H1 (cell line): Measurements from ENCODE around the gene DHX38. TPM values are rescaled to one million over a fixed set of nuclear protein-coding genes. Genes with fewer than 3 reads are reported as not detected.
A peak's percentile ranks its signal among the peaks of the same experiment; 100 is the strongest.

Source experiments
- CTCF ChIA-PET: fragments of 300-600 bp; sonication (Branson Sonifier 250); formaldehyde crosslinking; loops from one replicate; lab custom pipeline; 2021; ENCODE audit not compliant: partially characterized antibody; lab: Charles Lee
- POLR2A ChIA-PET: fragments of 300-600 bp; sonication (Branson Sonifier 250); formaldehyde crosslinking; loops from one replicate; lab custom pipeline; 2021; ENCODE audit warnings: inconsistent platforms; ENCODE audit not compliant: partially characterized antibody; lab: Charles Lee
- DNase-seq, 2 experiments: peaks; one replicate each; pipeline versions ENCODE4 v3.0.0 to v3.0.0-alpha.2; 2010 to 2022; ENCODE audit warnings: low spot score in 2 of 2, low read depth in 1 of 2, mixed read lengths in 1 of 2
- FAIRE-seq: peaks from 2 replicates; lab custom pipeline; 2011; peaks lifted over from hg19 to GRCh38; lab: Jason Lieb, UNC
- H2AFZ ChIP-seq: 2 replicates; pipeline ENCODE4 v1.8.1; 2012; ENCODE audit warnings: low read length, inconsistent platforms
- H2AK5ac ChIP-seq: 2 replicates; pipeline ENCODE4 v1.6.1; 2013; ENCODE audit warnings: low read depth, low read length
- H2BK120ac ChIP-seq: replicated peaks from 2 replicates; pipeline ENCODE3; 2013; ENCODE audit warnings: low read depth, low read length, inconsistent platforms
- H2BK12ac ChIP-seq: 2 replicates; pipeline ENCODE4 v1.6.1; 2013; ENCODE audit warnings: low read depth, low read length
- H2BK15ac ChIP-seq: 2 replicates; pipeline ENCODE4 v1.6.1; 2013; ENCODE audit warnings: low read length
- H2BK20ac ChIP-seq: 2 replicates; pipeline ENCODE4 v1.6.1; 2013; ENCODE audit warnings: low read length
- H2BK5ac ChIP-seq: 2 replicates; pipeline ENCODE4 v1.6.1; 2013; ENCODE audit warnings: low read depth, low read length
- H3K14ac ChIP-seq: 2 replicates; pipeline ENCODE4 v1.6.1; 2013; ENCODE audit warnings: inconsistent platforms; ENCODE audit not compliant: insufficient read length
- H3K18ac ChIP-seq: 2 replicates; pipeline ENCODE4 v1.6.1; 2013; ENCODE audit warnings: low read length; ENCODE audit errors: extremely low read depth
- H3K23ac ChIP-seq: 2 replicates; pipeline ENCODE4 v1.6.1; 2013; ENCODE audit warnings: inconsistent platforms; ENCODE audit not compliant: insufficient read length
- H3K23me2 ChIP-seq: 2 replicates; pipeline ENCODE4 v1.6.1; 2013; ENCODE audit warnings: low read depth, low read length
- H3K27ac ChIP-seq: 2 replicates; pipeline ENCODE4 v1.6.1; 2011; ENCODE audit warnings: low read depth, low read length, inconsistent platforms
- H3K27me3 ChIP-seq, 4 experiments: replicated peaks in 1 of 4; 1 replicate in 1 of 4; 2 replicates in 3 of 4; pipeline versions ENCODE4 v1.6.1 to v1.8.1; 2011 to 2013; ENCODE audit warnings: low read length in 3 of 4, mild to moderate bottlenecking in 3 of 4, inconsistent platforms in 2 of 4, mixed read lengths in 2 of 4, moderate library complexity in 1 of 4; ENCODE audit not compliant: control insufficient read depth in 3 of 4, insufficient read depth in 3 of 4; ENCODE audit errors: extremely low read depth in 1 of 4
- H3K36me3 ChIP-seq, 4 experiments: 2 replicates each; pipeline versions ENCODE4 v1.6.1 to v1.8.1; 2011 to 2013; ENCODE audit warnings: mild to moderate bottlenecking in 4 of 4, low read length in 3 of 4, moderate library complexity in 2 of 4, control low read depth in 1 of 4, inconsistent platforms in 1 of 4; ENCODE audit not compliant: insufficient read depth in 4 of 4, control insufficient read depth in 2 of 4
- H3K4ac ChIP-seq: replicated peaks from 2 replicates; pipeline ENCODE3; 2013; ENCODE audit warnings: low read length, low read depth, mixed read lengths, inconsistent platforms; ENCODE audit not compliant: insufficient read length
- H3K4me1 ChIP-seq, 4 experiments: replicated peaks in 1 of 4; 1 replicate in 1 of 4; 2 replicates in 3 of 4; pipeline versions ENCODE4 v1.6.1 to v1.8.1; 2011 to 2013; ENCODE audit warnings: low read length in 3 of 4, inconsistent platforms in 2 of 4, mixed read lengths in 1 of 4; ENCODE audit not compliant: insufficient read depth in 4 of 4, control insufficient read depth in 3 of 4
- H3K4me2 ChIP-seq, 2 experiments: 2 replicates each; pipeline versions ENCODE4 v1.6.1 to v1.8.1; 2011 to 2013; ENCODE audit warnings: low read depth in 2 of 2, low read length in 2 of 2, control low read depth in 1 of 2, inconsistent platforms in 1 of 2, mild to moderate bottlenecking in 1 of 2; ENCODE audit not compliant: insufficient read depth in 1 of 2
- H3K4me3 ChIP-seq, 4 experiments: fragments of 200-600, 300-600 bp in 1 of 4; sonication (generic), shearing (Covaris generic), sonication (Bioruptor Twin) in 1 of 4; 2 replicates each; pipeline versions ENCODE4 v1.5.1 to v1.8.1; 2011 to 2016; ENCODE audit warnings: low read length in 4 of 4, low read depth in 3 of 4, control low read depth in 2 of 4, inconsistent platforms in 2 of 4, mild to moderate bottlenecking in 2 of 4, mixed read lengths in 1 of 4, moderate library complexity in 1 of 4; ENCODE audit not compliant: insufficient read depth in 2 of 4; ENCODE audit errors: extremely low read depth in 1 of 4
- H3K56ac ChIP-seq: replicated peaks from 2 replicates; pipeline ENCODE3; 2013; ENCODE audit warnings: low read depth, mild to moderate bottlenecking, mixed read lengths, low read length, inconsistent platforms; ENCODE audit not compliant: insufficient read length
- H3K79me1 ChIP-seq: 2 replicates; pipeline ENCODE4 v1.6.1; 2013; ENCODE audit warnings: low read depth, low read length, control low read depth
- H3K79me2 ChIP-seq, 2 experiments: 2 replicates each; pipeline versions ENCODE4 v1.6.1 to v1.8.1; 2012 to 2013; ENCODE audit warnings: low read length in 2 of 2, mild to moderate bottlenecking in 2 of 2, inconsistent platforms in 1 of 2; ENCODE audit not compliant: insufficient read depth in 2 of 2, control insufficient read depth in 1 of 2
- H3K9ac ChIP-seq, 4 experiments: replicated peaks in 1 of 4; 1 replicate in 1 of 4; 2 replicates in 3 of 4; pipeline versions ENCODE4 v1.6.1 to v1.8.1; 2011 to 2013; ENCODE audit warnings: low read depth in 3 of 4, low read length in 3 of 4, control low read depth in 2 of 4, mild to moderate bottlenecking in 2 of 4, moderate library complexity in 2 of 4, inconsistent platforms in 1 of 4; ENCODE audit errors: extremely low read depth in 1 of 4
- H3K9me3 ChIP-seq, 2 experiments: 2 replicates each; pipeline versions ENCODE4 v1.6.1 to v1.8.1; 2012 to 2013; ENCODE audit warnings: mild to moderate bottlenecking in 2 of 2, moderate library complexity in 2 of 2, control low read depth in 1 of 2, inconsistent platforms in 1 of 2, low read depth in 1 of 2, low read length in 1 of 2, mixed read lengths in 1 of 2; ENCODE audit not compliant: insufficient read depth in 2 of 2
- H4K20me1 ChIP-seq, 2 experiments: replicated peaks in 1 of 2; 2 replicates each; pipeline versions ENCODE3 to v1.8.1; 2011 to 2013; ENCODE audit warnings: inconsistent platforms in 2 of 2, low read length in 2 of 2, mild to moderate bottlenecking in 1 of 2; ENCODE audit not compliant: insufficient read depth in 2 of 2, control insufficient read depth in 1 of 2
- H4K5ac ChIP-seq: 2 replicates; pipeline ENCODE4 v1.6.1; 2013; ENCODE audit warnings: low read length, low read depth, mixed read lengths, inconsistent platforms; ENCODE audit not compliant: insufficient read length
- H4K8ac ChIP-seq: 2 replicates; pipeline ENCODE4 v1.8.0; 2013; ENCODE audit warnings: mild to moderate bottlenecking, moderate library complexity, low read length, inconsistent platforms; ENCODE audit not compliant: insufficient read depth; ENCODE audit errors: extremely low read depth
- H4K91ac ChIP-seq: replicated peaks from 2 replicates; pipeline ENCODE3; 2013; ENCODE audit warnings: low read length, mixed read lengths, inconsistent platforms; ENCODE audit not compliant: insufficient read length
- CHD1 ChIP-seq: IDR thresholded peaks from 2 replicates; pipeline ENCODE4 v1.6.1; 2012; ENCODE audit warnings: low read depth, low read length, improper control_type of control experiment
- FOSL1 ChIP-seq: IDR thresholded peaks from 2 replicates; pipeline ENCODE4 v1.6.1; 2011; ENCODE audit warnings: mild to moderate bottlenecking, low read depth, low read length, moderate library complexity; ENCODE audit not compliant: insufficient read depth
- GABPA ChIP-seq: IDR thresholded peaks from 2 replicates; pipeline ENCODE4 v1.6.1; 2011; ENCODE audit warnings: mild to moderate bottlenecking, low read length, moderate library complexity, borderline replicate concordance; ENCODE audit not compliant: insufficient read depth
- HDAC2 ChIP-seq, 2 experiments: fragments of 300-600 bp in 1 of 2; sonication (generic) in 1 of 2; IDR thresholded peaks; 2 replicates each; pipeline ENCODE4 v1.6.1; 2011 to 2012; ENCODE audit warnings: low read depth in 2 of 2, low read length in 2 of 2, mild to moderate bottlenecking in 2 of 2, moderate library complexity in 2 of 2, borderline replicate concordance in 1 of 2, inconsistent platforms in 1 of 2
- KDM4A ChIP-seq: IDR thresholded peaks from one replicate; pipeline ENCODE4 v1.7.1; 2012; ENCODE audit warnings: low read depth, mild to moderate bottlenecking, moderate library complexity, low read length, inconsistent platforms; ENCODE audit not compliant: severe bottlenecking
- POLR2AphosphoS5 ChIP-seq: IDR thresholded peaks from 2 replicates; pipeline ENCODE4 v1.6.1; 2011; ENCODE audit warnings: low read depth, low read length
- RAD21 ChIP-seq, 2 experiments: IDR thresholded peaks in 1 of 2; conservative IDR thresholded peaks in 1 of 2; 2 replicates each; pipeline ENCODE4 v1.6.1; 2011; ENCODE audit warnings: low read depth in 2 of 2, low read length in 2 of 2, improper control_type of control experiment in 1 of 2, inconsistent platforms in 1 of 2, mild to moderate bottlenecking in 1 of 2, moderate library complexity in 1 of 2
- RBBP5 ChIP-seq: IDR thresholded peaks from 2 replicates; pipeline ENCODE4 v1.7.1; 2012; ENCODE audit warnings: low read depth, mild to moderate bottlenecking, inconsistent platforms, low read length, moderate library complexity, borderline replicate concordance
- SIN3A ChIP-seq, 2 experiments: IDR thresholded peaks in 1 of 2; conservative IDR thresholded peaks in 1 of 2; 2 replicates each; pipeline ENCODE4 v1.6.1; 2011 to 2012; ENCODE audit warnings: low read length in 2 of 2, improper control_type of control experiment in 1 of 2, low read depth in 1 of 2, mild to moderate bottlenecking in 1 of 2
- SP1 ChIP-seq: IDR thresholded peaks from 2 replicates; pipeline ENCODE4 v1.6.1; 2011; ENCODE audit warnings: low read depth, low read length
- SP4 ChIP-seq: IDR thresholded peaks from 2 replicates; pipeline ENCODE4 v1.6.1; 2012; ENCODE audit warnings: low read length, inconsistent platforms
- TBP ChIP-seq: IDR thresholded peaks from 2 replicates; pipeline ENCODE4 v1.6.1; 2011; ENCODE audit warnings: low read depth, low read length, improper control_type of control experiment
- TCF12 ChIP-seq: IDR thresholded peaks from 2 replicates; pipeline ENCODE4 v1.6.1; 2011; ENCODE audit warnings: low read depth, mild to moderate bottlenecking, low read length
- TEAD4 ChIP-seq: IDR thresholded peaks from 2 replicates; pipeline ENCODE4 v1.6.1; 2012; ENCODE audit warnings: low read depth, low read length, inconsistent platforms, mixed read lengths
- WGBS, 2 experiments: shearing (Covaris generic) in 1 of 2; methylation state at CpG; one replicate each; pipeline versions ENCODE4 v1.1.6 to v1.1.7; 2013 to 2015; ENCODE audit warnings: low lambda C conversion rate in 2 of 2, mixed read lengths in 2 of 2, inconsistent platforms in 1 of 2, low coverage in 1 of 2, missing lambda C conversion rate in 1 of 2; ENCODE audit not compliant: insufficient replicate concordance in 2 of 2, insufficient coverage in 1 of 2, insufficient read length in 1 of 2; ENCODE audit errors: extremely low coverage in 1 of 2, missing lambda C conversion rate in 1 of 2; 5-methylcytosine and 5-hydroxymethylcytosine counted together
- polyA plus RNA-seq, 7 experiments: library from polyadenylated mRNA; depleted of rRNA in 3 of 7; stranded (reverse) in 5 of 7; unstranded in 2 of 7; fragments of >200 nt in 5 of 7; fragments of 200-250 nt in 2 of 7; gene quantifications; 1 replicate in 5 of 7; 2 replicates in 1 of 7; 4 replicates in 1 of 7; pipeline versions ENCODE4 v1.2.1 to v1.2.3, GENCODE V29; 2011 to 2013; ENCODE audit warnings: missing spikeins in 2 of 7, mixed read lengths in 2 of 7
- total RNA-seq: library from RNA; stranded (reverse); fragmentation: NEBNext Ultra II Directional; extraction: Animal tissue kit (Norgen Biotek cat#: 25700); gene quantifications from 2 replicates; pipeline ENCODE4 v1.2.1, GENCODE V29; 2021

DHX38 gene
- total and polyA plus RNA-seq, 2 of the 8 experiments (the other 6 are each of a cell fraction or from before 2014, with no cell fraction given), result 27.3 to 53.5 TPM

- no peak overlapping the region for H3K4ac ChIP-seq
- H3K23ac ChIP-seq, result no peak overlapping the region
- H3K4me2 ChIP-seq, result no peak overlapping the region
- H2BK20ac ChIP-seq, result no peak overlapping the region
- H3K9me3 ChIP-seq, result no peaks in the 10 kb centered on the region
- no peak overlapping the region for H2BK120ac ChIP-seq
- no peak overlapping the region for H4K5ac ChIP-seq
- no peak overlapping the region for H2AK5ac ChIP-seq
- no peak overlapping the region for H3K9ac ChIP-seq
- peaks cover 4 to 25% of the 10 kb centered on the region in 2 experiments for H3K79me2 ChIP-seq
- H3K27me3 ChIP-seq, result no peaks in the 10 kb centered on the region
- H4K8ac ChIP-seq, result peak overlapping the region; percentile 12; the same call in 1 of the 2 replicates
- H3K56ac ChIP-seq, result no peak overlapping the region
- peaks cover 8% of the 10 kb centered on the region; the same call in 1 of the 2 replicates for H3K23me2 ChIP-seq
- peaks cover 6% of the 10 kb centered on the region; the same call in 1 of the 2 replicates for H3K79me1 ChIP-seq
- H2BK12ac ChIP-seq, result no peak overlapping the region
- peaks cover 41 to 66% (median 56%) of the 10 kb centered on the region in 4 experiments for H3K36me3 ChIP-seq
- WGBS, 2 experiments, result 84% methylated on average over 15 of the region's 15 CpGs; no CpG with 5 or more reads in 1 of the 2 experiments
- no peak overlapping the region for H2AFZ ChIP-seq
- no peak overlapping the region for H3K14ac ChIP-seq
- FAIRE-seq (no peak), DNase-seq (no peak)
- H4K20me1 ChIP-seq, result peaks cover 8 to 15% of the 10 kb centered on the region in 2 experiments
- H3K4me1 ChIP-seq, result no peaks in the 10 kb centered on the region
- no peak overlapping the region for H3K27ac ChIP-seq
- no peak overlapping the region for H2BK15ac ChIP-seq
- no peak overlapping the region for H4K91ac ChIP-seq
- H3K18ac ChIP-seq, result no peak overlapping the region
- H3K4me3 ChIP-seq, result no peak overlapping the region
- ChIA-PET CTCF (interaction anchor here (0.8 to 11.4 kb wide), 12 partner anchors 10 to 217 kb away, joined by 3 to 108 read pairs (median 4); partner anchors contain the start of gene HPR), POLR2A (interaction anchor here (2.4 kb wide), 1 partner anchor 13 kb away, joined by 8 read pairs; no protein-coding TSS in a partner anchor)
- no peak overlapping the region for H2BK5ac ChIP-seq
- no peak for TF ChIP-seq CHD1
- TF ChIP-seq TCF12, result no peak
- no peak for TF ChIP-seq FOSL1
- no peak for TF ChIP-seq SP1
- no peak for TF ChIP-seq HDAC2 (IDR thresholded peaks at IDR 0.05; ENCODE audit: borderline replicate concordance in 1 of 2, low read depth in 2 of 2, low read length in 2 of 2)
- TF ChIP-seq GABPA, result no peak
- no peak for TF ChIP-seq SIN3A (conservative IDR thresholded peaks at IDR 0.05 in 1 of 2, IDR thresholded peaks at IDR 0.05 in 1 of 2; ENCODE audit: low read depth in 1 of 2, low read length in 2 of 2)
- no peak for TF ChIP-seq RAD21 (IDR thresholded peaks at IDR 0.05 in 1 of 2, conservative IDR thresholded peaks at IDR 0.05 in 1 of 2; ENCODE audit: low read depth in 2 of 2, low read length in 2 of 2)
- no peak for TF ChIP-seq TEAD4
- no peak for TF ChIP-seq RBBP5
- no peak for TF ChIP-seq POLR2AphosphoS5
- TF ChIP-seq TBP, result no peak
- no peak for TF ChIP-seq KDM4A
- no peak for TF ChIP-seq SP4
Measured at GRCh38 chr16:72098936-72099335, 5.3 kb downstream of the DHX38 start.
